Measurements from ENCODE around the gene STARD10.

STARD10 gene

DNA sequence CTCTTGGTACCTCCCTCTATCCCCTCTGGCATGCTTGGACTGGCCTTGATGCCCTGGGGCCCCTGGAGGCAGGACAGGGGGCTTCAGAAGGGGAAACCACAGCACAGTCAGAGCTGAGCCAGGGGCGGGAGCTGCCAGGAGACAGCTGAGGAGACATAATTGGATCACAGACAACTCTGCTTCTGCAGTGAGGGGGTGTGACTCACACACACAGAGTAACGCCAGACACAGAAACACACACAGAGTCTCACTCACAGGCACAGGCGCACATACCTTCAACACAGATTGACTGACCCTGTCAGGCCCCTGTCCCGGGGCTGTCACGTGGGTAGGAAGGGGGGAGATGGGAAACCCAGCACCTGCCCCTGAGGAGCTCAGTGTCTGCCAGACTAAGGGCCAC is 20.6 kb downstream of the STARD10 start:
- TF ChIP-seq, protein P1, sequence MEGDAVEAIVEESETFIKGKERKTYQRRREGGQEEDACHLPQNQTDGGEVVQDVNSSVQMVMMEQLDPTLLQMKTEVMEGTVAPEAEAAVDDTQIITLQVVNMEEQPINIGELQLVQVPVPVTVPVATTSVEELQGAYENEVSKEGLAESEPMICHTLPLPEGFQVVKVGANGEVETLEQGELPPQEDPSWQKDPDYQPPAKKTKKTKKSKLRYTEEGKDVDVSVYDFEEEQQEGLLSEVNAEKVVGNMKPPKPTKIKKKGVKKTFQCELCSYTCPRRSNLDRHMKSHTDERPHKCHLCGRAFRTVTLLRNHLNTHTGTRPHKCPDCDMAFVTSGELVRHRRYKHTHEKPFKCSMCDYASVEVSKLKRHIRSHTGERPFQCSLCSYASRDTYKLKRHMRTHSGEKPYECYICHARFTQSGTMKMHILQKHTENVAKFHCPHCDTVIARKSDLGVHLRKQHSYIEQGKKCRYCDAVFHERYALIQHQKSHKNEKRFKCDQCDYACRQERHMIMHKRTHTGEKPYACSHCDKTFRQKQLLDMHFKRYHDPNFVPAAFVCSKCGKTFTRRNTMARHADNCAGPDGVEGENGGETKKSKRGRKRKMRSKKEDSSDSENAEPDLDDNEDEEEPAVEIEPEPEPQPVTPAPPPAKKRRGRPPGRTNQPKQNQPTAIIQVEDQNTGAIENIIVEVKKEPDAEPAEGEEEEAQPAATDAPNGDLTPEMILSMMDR (IDR thresholded peaks at IDR 0.05; ENCODE audit: insufficient read depth, low read length, poor library complexity, severe bottlenecking): no peak
- H3K4me3 ChIP-seq (replicated peaks; ENCODE audit: low read depth, low read length): no peak overlapping the region
- no peak for DNase-seq (ENCODE audit: extremely low read depth, insufficient read length)
- H3K36me3 ChIP-seq (ENCODE audit: control insufficient read depth, insufficient read depth, low read length): no peaks in the 10 kb centered on the region; the same call in 1 of the 2 replicates
- no peaks in the 10 kb centered on the region for H3K27me3 ChIP-seq (replicated peaks; ENCODE audit: control insufficient read depth, insufficient read depth, low read length)

DNA sequence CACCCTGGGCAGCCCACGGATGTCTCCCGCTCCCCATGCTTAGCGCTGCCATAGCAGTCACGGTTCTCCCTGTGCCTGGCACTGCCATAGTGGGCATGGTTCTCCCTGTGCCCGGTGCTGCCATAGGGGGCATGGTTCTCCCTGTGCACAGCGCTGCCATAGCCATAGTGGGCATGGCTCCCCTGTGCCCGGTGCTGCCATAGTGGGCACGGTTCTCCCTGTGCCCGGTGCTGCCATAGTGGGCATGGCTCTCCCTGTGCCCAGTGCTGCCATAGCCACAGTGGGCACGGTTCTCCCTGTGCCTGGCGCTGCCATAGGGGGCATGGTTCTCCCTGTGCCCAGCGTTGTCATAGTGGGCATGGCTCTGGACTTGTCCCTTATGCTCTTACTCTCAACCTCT is 21.8 kb downstream of the STARD10 start:
- TF ChIP-seq, protein P1 (IDR thresholded peaks at IDR 0.05; ENCODE audit: insufficient read depth, low read length, poor library complexity, severe bottlenecking): no peak
- H3K27me3 ChIP-seq (replicated peaks; ENCODE audit: control insufficient read depth, insufficient read depth, low read length): no peaks in the 10 kb centered on the region
- no peak for DNase-seq (ENCODE audit: extremely low read depth, insufficient read length)
- no peaks in the 10 kb centered on the region; the same call in 1 of the 2 replicates for H3K36me3 ChIP-seq (ENCODE audit: control insufficient read depth, insufficient read depth, low read length)
- H3K4me3 ChIP-seq (replicated peaks; ENCODE audit: low read depth, low read length): no peak overlapping the region

DNA sequence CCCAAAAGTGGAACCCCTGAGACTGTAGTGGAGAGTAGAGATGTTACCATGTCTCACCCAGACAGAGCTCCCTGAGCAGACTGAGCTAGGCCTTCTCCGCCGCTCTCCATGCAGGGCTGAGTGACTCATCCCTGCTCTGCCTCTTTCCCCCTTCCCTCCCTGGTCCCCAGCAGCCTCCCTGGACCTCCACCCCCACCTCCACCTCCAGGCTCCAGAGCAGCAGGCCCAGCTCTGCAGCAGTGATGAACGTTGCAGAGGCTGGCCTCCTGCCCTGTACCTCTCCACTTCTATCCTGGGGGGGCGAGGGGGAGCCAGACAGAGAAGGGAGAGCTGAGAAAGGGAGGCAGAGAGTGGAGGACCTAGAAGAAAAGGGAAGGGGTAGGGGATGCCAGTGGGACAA is 22.3 kb downstream of the STARD10 start:
- TF ChIP-seq, protein P1 (IDR thresholded peaks at IDR 0.05; ENCODE audit: insufficient read depth, low read length, poor library complexity, severe bottlenecking): no peak
- Histone ChIP-seq H3K36me3 (ENCODE audit: control insufficient read depth, insufficient read depth, low read length) (no peaks in the 10 kb centered on the region; the same call in 1 of the 2 replicates), H3K27me3 (replicated peaks; ENCODE audit: control insufficient read depth, insufficient read depth, low read length) (no peaks in the 10 kb centered on the region), H3K4me3 (replicated peaks; ENCODE audit: low read depth, low read length) (no peak overlapping the region)
- no peak for DNase-seq (ENCODE audit: extremely low read depth, insufficient read length)

DNA sequence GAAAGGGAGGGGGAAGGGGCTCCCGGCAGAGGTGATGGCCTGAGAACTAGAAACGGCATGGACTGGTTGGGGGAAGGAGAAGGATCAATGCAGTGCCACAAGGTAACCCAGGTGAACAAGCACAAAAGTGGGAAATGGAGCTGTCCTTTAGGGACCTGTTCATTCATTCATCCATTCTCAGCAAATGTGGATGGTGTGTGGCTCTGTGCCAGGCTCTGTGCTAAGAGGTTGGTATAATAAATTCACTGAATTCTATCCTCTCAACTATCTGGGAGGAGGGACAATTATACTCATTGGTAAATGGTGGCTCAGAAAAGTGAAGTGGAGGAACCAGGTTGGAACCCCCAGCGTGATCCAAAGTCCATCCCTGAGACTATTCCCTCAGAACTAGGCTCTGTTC is 23.0 kb downstream of the STARD10 start:
- no peak for DNase-seq (ENCODE audit: extremely low read depth, insufficient read length)
- no peak overlapping the region for H3K4me3 ChIP-seq (replicated peaks; ENCODE audit: low read depth, low read length)
- no peaks in the 10 kb centered on the region; the same call in 1 of the 2 replicates for H3K36me3 ChIP-seq (ENCODE audit: control insufficient read depth, insufficient read depth, low read length)
- TF ChIP-seq, protein P1 (IDR thresholded peaks at IDR 0.05; ENCODE audit: insufficient read depth, low read length, poor library complexity, severe bottlenecking): no peak
- H3K27me3 ChIP-seq (replicated peaks; ENCODE audit: control insufficient read depth, insufficient read depth, low read length): no peaks in the 10 kb centered on the region

DNA sequence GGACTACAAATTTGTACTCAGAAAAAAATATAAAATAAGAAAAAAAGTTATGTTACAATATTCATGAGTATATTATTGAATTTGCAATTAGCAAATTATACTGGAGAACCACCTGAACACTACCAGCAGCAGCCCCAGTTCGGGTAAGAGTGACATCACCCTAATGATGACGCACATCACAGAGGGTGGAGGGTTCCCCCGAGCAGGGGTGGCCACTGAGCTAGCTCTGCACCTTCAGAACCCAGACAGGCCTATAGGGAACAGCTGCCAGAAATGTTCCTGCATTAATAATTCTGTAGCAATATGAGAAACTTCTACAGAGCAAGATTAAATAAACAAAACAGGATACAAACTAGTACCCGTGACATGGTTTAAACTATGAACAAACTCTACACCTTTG is 24.2 kb downstream of the STARD10 start:
- DNase-seq (ENCODE audit: extremely low read depth, insufficient read length): no peak

More for the DNA sequence above, 24.2 kb downstream of the STARD10 start:
- TF ChIP-seq, protein P1 (IDR thresholded peaks at IDR 0.05; ENCODE audit: insufficient read depth, low read length, poor library complexity, severe bottlenecking): no peak
- no peaks in the 10 kb centered on the region; the same call in 1 of the 2 replicates for H3K36me3 ChIP-seq (ENCODE audit: control insufficient read depth, insufficient read depth, low read length)
- no peak overlapping the region for H3K4me3 ChIP-seq (replicated peaks; ENCODE audit: low read depth, low read length)
- no peaks in the 10 kb centered on the region for H3K27me3 ChIP-seq (replicated peaks; ENCODE audit: control insufficient read depth, insufficient read depth, low read length)

All from GM06990 (cell line).